OCI-M2 (cell line): Measurements from ENCODE around the gene DKK3.

Experiments
- DNase-seq: peaks from one replicate; lab custom pipeline; 2025; ENCODE audit not compliant: unreplicated experiment; lab: John Stamatoyannopoulos, UW

Gene DKK3

DNA sequence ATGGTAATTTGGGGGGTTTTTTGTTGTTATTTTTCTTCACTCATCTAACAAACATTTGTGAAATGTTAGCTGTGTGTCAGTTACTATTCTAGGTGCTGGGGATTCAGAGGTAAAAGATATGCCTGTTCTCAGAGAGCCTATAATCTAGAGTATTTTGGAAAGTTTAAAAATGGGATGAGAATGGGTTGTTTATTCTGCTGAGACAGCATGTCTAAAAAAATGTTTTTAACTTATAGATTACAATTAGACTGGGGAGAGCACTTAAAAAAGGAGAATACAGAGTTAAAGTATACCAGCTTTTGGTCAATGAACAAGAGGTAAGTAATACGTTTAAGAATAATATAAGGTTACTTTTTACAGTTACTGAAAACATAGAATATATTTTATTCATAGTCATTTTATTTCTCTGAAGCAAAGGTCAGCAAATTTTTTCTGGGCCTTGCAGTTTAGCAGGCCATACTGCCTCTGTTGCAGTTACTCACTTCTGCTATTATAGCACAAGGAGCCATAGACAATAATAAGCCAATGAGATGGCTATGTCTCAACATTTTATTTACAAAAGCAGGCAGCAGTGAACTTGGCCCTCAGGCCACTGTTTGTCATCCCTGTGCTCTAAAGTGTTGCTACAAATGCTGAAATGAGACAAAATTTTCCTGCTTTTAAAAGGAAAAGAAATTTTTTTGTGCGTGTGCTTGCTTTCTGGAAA is 60.0 kb downstream of the DKK3 start:
- DNase-seq: no peak

DNA sequence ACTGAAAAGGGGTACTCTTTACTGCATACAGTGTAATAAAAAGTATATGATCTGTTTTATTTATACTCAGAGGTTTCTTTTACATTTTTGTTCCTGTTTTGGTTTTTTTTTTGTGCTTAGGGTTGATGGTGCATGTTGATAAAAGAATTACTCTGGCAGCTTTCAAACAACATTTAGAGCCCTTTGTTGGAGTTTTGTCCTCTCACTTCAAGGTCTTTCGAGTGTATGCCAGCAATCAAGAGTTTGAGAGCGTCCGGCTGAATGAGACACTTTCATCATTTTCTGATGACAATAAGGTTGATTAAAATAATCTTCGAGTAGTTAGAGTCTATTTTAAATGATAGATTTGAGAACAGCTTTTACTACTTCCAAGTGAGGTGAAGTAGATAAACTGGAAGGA is 60.6 kb downstream of the DKK3 start:
- no peak for DNase-seq

DNA sequence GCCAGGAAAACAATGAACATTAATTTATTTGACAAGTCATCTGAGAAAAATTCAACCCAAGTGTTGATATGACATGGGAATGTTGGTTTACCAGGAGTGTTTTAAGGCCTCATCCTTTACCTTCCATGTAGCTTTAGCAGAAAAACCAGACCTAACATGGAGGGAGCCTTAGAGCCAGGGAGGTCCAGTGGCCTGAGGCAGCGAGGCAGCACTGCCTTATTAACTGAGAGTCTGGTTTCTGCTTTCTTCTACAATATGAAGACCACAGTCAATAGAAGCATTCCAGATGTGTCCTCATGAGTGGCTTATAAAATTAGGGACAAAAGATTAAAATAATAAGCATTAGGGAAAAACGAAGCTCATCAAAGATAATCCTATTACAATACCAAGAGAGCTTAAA is 61.5 kb downstream of the DKK3 start:
- DNase-seq: no peak

DNA sequence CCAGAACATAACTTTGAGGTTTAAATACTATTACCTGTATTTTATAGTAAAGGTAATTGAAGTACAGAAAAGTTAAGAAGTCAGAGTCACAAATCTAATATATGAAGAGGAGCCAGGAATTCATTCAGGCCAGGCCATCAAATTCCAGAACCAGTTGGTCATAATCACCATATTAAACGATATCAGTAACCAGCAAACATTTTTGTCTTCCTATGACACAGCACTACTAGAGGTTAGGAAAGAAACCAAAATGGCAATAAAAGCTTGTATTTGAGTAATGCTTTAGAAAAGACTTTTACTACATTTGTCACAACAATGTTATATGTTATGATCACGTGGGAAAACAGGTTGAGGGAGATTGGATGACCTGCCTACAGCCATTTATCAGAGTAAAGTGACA is 62.2 kb downstream of the DKK3 start:
- no peak for DNase-seq

DNA sequence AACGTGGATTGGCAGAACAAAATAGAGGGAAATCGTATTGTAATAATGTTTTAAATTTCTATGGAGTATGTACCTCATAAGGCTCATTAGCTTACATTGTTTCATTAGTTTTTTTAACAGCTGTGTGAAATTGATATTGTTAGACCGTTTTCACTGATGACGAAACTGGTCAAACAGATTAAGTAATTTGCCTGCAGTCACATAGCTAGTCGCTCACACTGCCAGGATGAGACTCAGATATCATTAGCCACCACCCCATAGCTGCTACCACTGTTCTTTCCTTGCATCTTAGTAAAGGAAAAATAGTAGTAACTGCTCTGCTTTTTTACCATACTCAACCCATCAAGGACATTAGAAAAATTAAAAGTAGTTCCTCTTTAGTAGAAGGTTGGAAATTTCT is 64.0 kb downstream of the DKK3 start:
- DNase-seq: no peak

DNA sequence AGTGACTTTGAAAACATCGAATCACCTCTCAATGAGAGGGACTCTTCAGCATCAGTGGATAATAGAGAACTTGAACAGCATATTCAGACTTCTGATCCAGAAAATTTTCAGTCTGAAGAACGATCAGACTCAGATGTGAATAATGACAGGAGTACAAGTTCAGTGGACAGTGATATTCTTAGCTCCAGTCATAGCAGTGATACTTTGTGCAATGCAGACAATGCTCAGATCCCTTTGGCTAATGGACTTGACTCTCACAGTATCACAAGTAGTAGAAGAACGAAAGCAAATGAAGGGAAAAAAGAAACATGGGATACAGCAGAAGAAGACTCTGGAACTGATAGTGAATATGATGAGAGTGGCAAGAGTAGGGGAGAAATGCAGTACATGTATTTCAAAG is 65.8 kb downstream of the DKK3 start:
- DNase-seq: no peak

DNA sequence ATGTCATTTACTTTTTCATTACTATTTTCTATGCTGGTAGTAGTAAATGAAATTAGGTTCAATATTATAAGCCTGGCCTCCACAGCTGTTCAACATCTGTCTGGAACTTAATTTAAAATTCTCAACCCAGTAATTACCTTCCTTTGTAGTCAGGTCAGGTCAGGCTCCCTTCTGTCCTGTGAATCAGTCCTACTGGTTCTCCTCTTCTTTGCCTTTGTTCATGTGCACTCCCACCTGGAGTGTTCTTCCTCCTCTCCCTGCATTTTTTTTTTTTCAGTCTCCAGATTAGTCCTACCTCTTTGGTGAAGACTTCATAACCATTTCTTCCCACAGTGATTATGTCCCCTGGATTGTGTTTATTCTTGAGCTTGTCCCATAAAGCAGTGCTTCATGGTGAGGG is 67.9 kb downstream of the DKK3 start:
- no peak for DNase-seq

DNA sequence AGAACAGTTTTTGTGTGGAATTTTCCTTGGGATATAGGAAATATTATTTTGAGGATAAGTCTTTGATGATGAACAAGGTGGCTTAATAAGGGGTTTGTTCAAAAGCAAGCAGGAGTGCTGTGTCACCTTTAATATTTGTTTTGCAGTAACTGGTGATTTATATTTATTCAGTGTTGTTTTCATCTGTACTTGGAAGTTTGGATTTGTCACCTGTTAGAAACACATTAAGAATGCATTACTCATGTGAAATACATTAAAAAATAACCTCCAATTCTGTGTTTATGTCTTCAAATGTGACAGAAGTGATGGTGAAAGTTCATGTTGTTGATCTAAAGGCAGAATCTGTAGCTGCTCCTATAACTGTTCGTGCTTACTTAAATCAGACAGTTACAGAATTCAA is 70.5 kb downstream of the DKK3 start:
- no peak for DNase-seq

DNA sequence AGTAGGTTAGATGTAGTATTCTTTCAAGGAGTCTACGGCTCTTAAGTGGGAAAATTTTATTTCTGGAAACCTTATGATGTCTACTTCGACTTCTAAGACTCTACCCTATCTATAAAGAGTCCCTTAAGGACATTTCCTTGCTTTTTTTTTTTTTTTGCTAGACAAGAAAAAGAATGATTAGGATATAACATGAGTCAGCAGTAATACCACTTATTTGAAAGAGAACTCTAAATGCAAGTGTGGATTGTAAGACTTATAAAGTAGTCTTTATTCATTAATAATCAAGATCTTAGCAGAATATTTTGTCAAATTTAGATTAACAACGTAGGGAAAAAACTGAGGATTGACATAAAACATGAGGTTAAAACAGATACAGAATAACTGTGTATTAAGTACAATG is 71.0 kb downstream of the DKK3 start:
- no peak for DNase-seq

DNA sequence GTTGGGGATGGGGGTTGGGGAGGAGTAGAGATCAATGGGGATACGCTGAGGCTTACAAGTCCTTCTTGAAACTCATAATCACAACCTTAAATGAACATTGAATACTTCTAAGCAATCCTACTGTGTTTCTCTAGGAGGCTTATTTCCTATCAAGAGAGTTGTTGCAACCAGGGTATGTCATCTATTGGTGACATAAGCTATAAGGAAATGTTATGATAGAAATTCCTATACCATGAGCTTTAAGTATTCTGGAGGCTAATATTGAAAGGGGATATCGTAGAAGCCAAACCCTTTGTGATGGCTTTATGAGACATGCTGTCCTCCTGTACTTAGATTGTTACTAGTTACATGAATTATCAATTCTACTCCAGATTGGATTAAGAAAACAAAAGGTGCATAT is 72.9 kb downstream of the DKK3 start:
- no peak for DNase-seq

DNA sequence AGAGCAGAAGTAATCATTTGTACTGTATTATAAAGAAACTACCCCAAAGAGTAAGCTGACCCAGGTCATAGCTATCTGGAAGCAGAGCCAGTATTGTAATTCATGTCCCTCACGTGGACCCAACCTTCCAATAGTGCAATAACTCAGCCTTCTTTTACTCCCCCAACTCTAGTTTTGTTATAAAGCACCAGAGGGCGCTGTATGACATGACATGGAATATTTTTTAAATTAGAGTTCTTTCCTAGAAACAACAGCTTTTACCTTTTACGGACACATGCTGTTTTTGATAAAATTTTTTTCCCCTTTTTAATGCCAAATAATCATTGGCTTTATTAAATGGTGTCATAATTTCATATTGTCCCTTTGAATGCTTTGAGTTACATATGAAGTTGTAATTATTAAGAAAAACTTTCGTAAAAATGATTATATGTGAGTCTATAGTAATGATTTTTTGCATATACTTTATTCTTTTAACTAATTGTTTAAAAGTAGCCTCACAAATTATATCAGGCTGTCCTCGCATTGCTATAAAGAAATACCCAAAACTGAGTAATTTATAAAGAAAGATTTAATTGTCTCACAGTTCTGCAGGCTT is 76.9 kb downstream of the DKK3 start:
- no peak for DNase-seq

DNA sequence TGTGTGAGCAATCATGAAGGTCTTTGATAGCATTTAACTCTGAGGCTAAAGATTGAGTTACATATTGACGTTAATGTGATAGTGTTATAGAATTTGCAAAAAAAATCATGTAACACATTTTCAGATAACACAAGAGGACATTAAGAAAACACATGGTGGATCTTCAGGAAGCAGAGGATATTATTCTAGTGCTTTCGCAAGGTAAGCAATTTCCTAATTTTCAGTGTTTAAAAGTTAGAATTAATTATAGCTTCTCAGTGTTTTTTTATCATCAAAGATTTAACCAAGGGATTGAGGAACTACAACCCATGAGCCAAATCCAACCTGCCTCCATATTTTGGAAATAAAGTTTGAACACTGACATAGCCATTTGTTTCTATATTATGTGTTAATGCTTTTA is 78.5 kb downstream of the DKK3 start:
- no peak for DNase-seq

DNA sequence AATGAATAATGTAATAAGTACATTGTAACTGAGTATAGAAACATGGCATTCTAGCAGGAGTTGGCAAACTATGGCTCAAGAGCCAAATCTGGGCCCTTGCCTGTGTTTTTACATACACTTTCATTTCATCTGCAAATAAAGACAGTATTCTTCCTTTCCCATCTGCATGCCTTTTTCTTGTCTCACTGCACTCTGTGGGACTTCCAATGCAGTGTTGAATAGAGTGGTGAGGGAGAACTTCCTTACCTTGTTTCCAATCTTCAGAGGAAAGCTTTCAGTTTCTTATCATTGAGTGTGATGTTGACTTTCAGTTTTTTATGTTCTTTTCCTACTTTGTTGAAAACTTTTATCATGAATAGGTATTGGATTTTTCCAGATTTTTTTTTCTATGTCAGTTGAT is 84.6 kb downstream of the DKK3 start:
- no peak for DNase-seq

DNA sequence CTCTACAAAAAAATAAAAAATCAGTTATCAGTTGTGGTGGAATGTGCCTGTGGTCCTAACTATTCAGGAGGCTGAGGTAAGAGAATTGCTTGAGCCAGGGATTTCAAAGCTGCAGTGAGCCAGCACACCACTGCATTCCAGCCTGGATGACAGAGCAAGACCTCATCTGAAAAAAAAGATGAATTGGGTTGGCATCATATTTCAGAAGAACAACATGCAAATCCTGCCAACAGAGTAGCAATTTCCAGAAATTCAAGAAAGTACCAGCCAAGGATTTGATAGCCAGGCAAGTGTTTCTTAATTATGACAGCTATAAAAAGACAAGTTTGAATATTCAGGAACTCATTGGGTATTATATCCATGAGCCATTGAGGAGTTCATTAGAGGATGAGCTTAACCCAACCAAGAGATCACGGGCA is 91.4 kb downstream of the DKK3 start:
- no peak for DNase-seq

DNA sequence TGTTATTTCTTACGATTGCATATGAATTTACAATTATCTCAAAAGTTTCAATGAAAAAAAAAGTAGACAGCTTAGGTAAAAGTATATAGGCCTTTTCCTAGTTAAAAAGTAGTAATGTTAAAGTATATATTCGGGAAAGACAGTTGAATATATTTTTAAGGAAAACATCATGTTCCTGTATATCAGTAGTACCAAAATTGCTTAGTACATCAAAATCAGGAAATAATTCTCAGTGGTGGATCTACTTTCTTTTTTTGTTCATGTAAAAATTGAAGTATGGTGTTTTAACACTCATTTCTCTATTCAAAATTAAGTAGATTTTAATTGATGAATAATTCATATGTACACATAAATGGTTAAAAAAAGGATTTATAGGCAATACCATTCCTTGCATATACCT is 92.8 kb downstream of the DKK3 start:
- no peak for DNase-seq

DNA sequence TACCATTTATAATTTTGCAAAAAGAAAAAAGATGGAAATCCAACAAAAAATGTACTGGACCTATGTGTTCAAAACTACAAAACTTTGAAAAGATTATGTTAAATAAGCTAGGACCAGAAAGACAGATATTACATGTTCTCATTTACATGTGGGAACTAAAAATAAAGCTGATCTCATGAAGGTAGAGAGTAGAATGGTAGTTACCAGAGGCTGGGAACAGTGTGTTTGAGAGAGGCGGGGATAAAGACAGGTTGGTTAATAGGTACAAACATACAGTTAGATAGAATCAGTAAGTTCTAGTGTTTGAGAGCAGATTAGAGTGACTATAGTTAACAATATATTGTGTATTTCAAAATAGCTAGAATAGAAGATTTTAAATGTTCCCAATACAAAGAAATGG is 95.0 kb downstream of the DKK3 start:
- DNase-seq: no peak
